Measurements from ENCODE around the gene HSPBP1.

HSPBP1 gene

GRCh38 chr19:55312621-55313512 is 33.0 kb upstream of the HSPBP1 start:
- Histone ChIP-seq H3K36me3 (ENCODE audit: control insufficient read depth, insufficient read depth, low read length) (no peaks in the 10 kb centered on the region), H3K9ac (ENCODE audit: low read length) (no peak overlapping the region), H3K4me1 (ENCODE audit: control insufficient read depth, insufficient read depth, low read length) (no peaks in the 10 kb centered on the region), H3K27me3 (ENCODE audit: control insufficient read depth, insufficient read depth, low read length) (no peaks in the 10 kb centered on the region), H3K4me3 (ENCODE audit: low read length) (no peak overlapping the region), H3K9me3 (ENCODE audit: control insufficient read depth, low read length) (no peaks in the 10 kb centered on the region)

GRCh38 chr19:55311797-55312196 is 31.9 kb upstream of the HSPBP1 start:
- Histone ChIP-seq H3K4me3 (ENCODE audit: low read length) (no peak overlapping the region), H3K36me3 (ENCODE audit: control insufficient read depth, insufficient read depth, low read length) (no peaks in the 10 kb centered on the region), H3K9me3 (ENCODE audit: control insufficient read depth, low read length) (no peaks in the 10 kb centered on the region), H3K27me3 (ENCODE audit: control insufficient read depth, insufficient read depth, low read length) (no peaks in the 10 kb centered on the region), H3K4me1 (ENCODE audit: control insufficient read depth, insufficient read depth, low read length) (no peaks in the 10 kb centered on the region), H3K9ac (ENCODE audit: low read length) (no peak overlapping the region)

- Histone ChIP-seq H3K4me3 (ENCODE audit: low read length) (no peak overlapping the region), H3K9ac (ENCODE audit: low read length) (no peak overlapping the region), H3K36me3 (ENCODE audit: control insufficient read depth, insufficient read depth, low read length) (no peaks in the 10 kb centered on the region), H3K4me1 (ENCODE audit: control insufficient read depth, insufficient read depth, low read length) (no peaks in the 10 kb centered on the region), H3K27me3 (ENCODE audit: control insufficient read depth, insufficient read depth, low read length) (no peaks in the 10 kb centered on the region), H3K9me3 (ENCODE audit: control insufficient read depth, low read length) (no peaks in the 10 kb centered on the region)
Measured at GRCh38 chr19:55311397-55311796, 31.5 kb upstream of the HSPBP1 start.

- Histone ChIP-seq H3K27me3 (ENCODE audit: control insufficient read depth, insufficient read depth, low read length) (no peaks in the 10 kb centered on the region), H3K4me3 (ENCODE audit: low read length) (no peak overlapping the region)
Measured at GRCh38 chr19:55310498-55310897, 30.6 kb upstream of the HSPBP1 start.

GRCh38 chr19:55309448-55309847 is 29.5 kb upstream of the HSPBP1 start:
- H3K4me3 ChIP-seq (ENCODE audit: low read length), result no peak overlapping the region

More at GRCh38 chr19:55310498-55310897, 30.6 kb upstream of the HSPBP1 start:
- Histone ChIP-seq H3K9me3 (ENCODE audit: control insufficient read depth, low read length) (no peaks in the 10 kb centered on the region), H3K36me3 (ENCODE audit: control insufficient read depth, insufficient read depth, low read length) (no peaks in the 10 kb centered on the region), H3K4me1 (ENCODE audit: control insufficient read depth, insufficient read depth, low read length) (no peaks in the 10 kb centered on the region), H3K9ac (ENCODE audit: low read length) (no peak overlapping the region)

GRCh38 chr19:55308281-55308680 is 28.4 kb upstream of the HSPBP1 start:
- H3K4me1 ChIP-seq (ENCODE audit: control insufficient read depth, insufficient read depth, low read length), result no peaks in the 10 kb centered on the region
- H3K9me3 ChIP-seq (ENCODE audit: control insufficient read depth, low read length), result no peaks in the 10 kb centered on the region
- no peaks in the 10 kb centered on the region for H3K36me3 ChIP-seq (ENCODE audit: control insufficient read depth, insufficient read depth, low read length)
- H3K9ac ChIP-seq (ENCODE audit: low read length), result no peak overlapping the region
- no peak overlapping the region for H3K4me3 ChIP-seq (ENCODE audit: low read length)
- no peaks in the 10 kb centered on the region for H3K27me3 ChIP-seq (ENCODE audit: control insufficient read depth, insufficient read depth, low read length)

More at GRCh38 chr19:55309448-55309847, 29.5 kb upstream of the HSPBP1 start:
- Histone ChIP-seq H3K4me1 (ENCODE audit: control insufficient read depth, insufficient read depth, low read length) (no peaks in the 10 kb centered on the region), H3K36me3 (ENCODE audit: control insufficient read depth, insufficient read depth, low read length) (no peaks in the 10 kb centered on the region), H3K9me3 (ENCODE audit: control insufficient read depth, low read length) (no peaks in the 10 kb centered on the region), H3K27me3 (ENCODE audit: control insufficient read depth, insufficient read depth, low read length) (no peaks in the 10 kb centered on the region), H3K9ac (ENCODE audit: low read length) (no peak overlapping the region)

- H3K36me3 ChIP-seq (ENCODE audit: control insufficient read depth, insufficient read depth, low read length), result no peaks in the 10 kb centered on the region
- H3K9me3 ChIP-seq (ENCODE audit: control insufficient read depth, low read length), result no peaks in the 10 kb centered on the region
- H3K4me3 ChIP-seq (ENCODE audit: low read length), result no peak overlapping the region
- H3K27me3 ChIP-seq (ENCODE audit: control insufficient read depth, insufficient read depth, low read length), result no peaks in the 10 kb centered on the region
- H3K4me1 ChIP-seq (ENCODE audit: control insufficient read depth, insufficient read depth, low read length), result peaks cover 6% of the 10 kb centered on the region
- no peak overlapping the region for H3K9ac ChIP-seq (ENCODE audit: low read length)
Measured at GRCh38 chr19:55306712-55307111, 26.8 kb upstream of the HSPBP1 start.

GRCh38 chr19:55305983-55306562 is 26.2 kb upstream of the HSPBP1 start:
- Histone ChIP-seq H3K36me3 (ENCODE audit: control insufficient read depth, insufficient read depth, low read length) (no peaks in the 10 kb centered on the region), H3K9ac (ENCODE audit: low read length) (no peak overlapping the region), H3K27me3 (ENCODE audit: control insufficient read depth, insufficient read depth, low read length) (no peaks in the 10 kb centered on the region), H3K9me3 (ENCODE audit: control insufficient read depth, low read length) (no peaks in the 10 kb centered on the region), H3K4me3 (ENCODE audit: low read length) (no peak overlapping the region), H3K4me1 (ENCODE audit: control insufficient read depth, insufficient read depth, low read length) (peaks cover 9% of the 10 kb centered on the region)

- Histone ChIP-seq H3K9me3 (ENCODE audit: control insufficient read depth, low read length) (no peaks in the 10 kb centered on the region), H3K36me3 (ENCODE audit: control insufficient read depth, insufficient read depth, low read length) (no peaks in the 10 kb centered on the region), H3K27me3 (ENCODE audit: control insufficient read depth, insufficient read depth, low read length) (no peaks in the 10 kb centered on the region), H3K4me1 (ENCODE audit: control insufficient read depth, insufficient read depth, low read length) (peaks cover 9% of the 10 kb centered on the region), H3K9ac (ENCODE audit: low read length) (no peak overlapping the region), H3K4me3 (ENCODE audit: low read length) (no peak overlapping the region)
Measured at GRCh38 chr19:55305491-55305890, 25.6 kb upstream of the HSPBP1 start.

GRCh38 chr19:55304980-55305379 is 25.1 kb upstream of the HSPBP1 start:
- H3K36me3 ChIP-seq (ENCODE audit: control insufficient read depth, insufficient read depth, low read length), result no peaks in the 10 kb centered on the region

GRCh38 chr19:55304279-55304978 is 24.5 kb upstream of the HSPBP1 start:
- Histone ChIP-seq H3K4me1 (ENCODE audit: control insufficient read depth, insufficient read depth, low read length) (peaks cover 9% of the 10 kb centered on the region), H3K4me3 (ENCODE audit: low read length) (no peak overlapping the region), H3K9ac (ENCODE audit: low read length) (no peak overlapping the region), H3K9me3 (ENCODE audit: control insufficient read depth, low read length) (no peaks in the 10 kb centered on the region), H3K27me3 (ENCODE audit: control insufficient read depth, insufficient read depth, low read length) (no peaks in the 10 kb centered on the region), H3K36me3 (ENCODE audit: control insufficient read depth, insufficient read depth, low read length) (no peaks in the 10 kb centered on the region)

More at GRCh38 chr19:55304980-55305379, 25.1 kb upstream of the HSPBP1 start:
- Histone ChIP-seq H3K9me3 (ENCODE audit: control insufficient read depth, low read length) (no peaks in the 10 kb centered on the region), H3K9ac (ENCODE audit: low read length) (no peak overlapping the region), H3K4me1 (ENCODE audit: control insufficient read depth, insufficient read depth, low read length) (peaks cover 9% of the 10 kb centered on the region), H3K4me3 (ENCODE audit: low read length) (no peak overlapping the region), H3K27me3 (ENCODE audit: control insufficient read depth, insufficient read depth, low read length) (no peaks in the 10 kb centered on the region)

GRCh38 chr19:55303477-55303876 is 23.6 kb upstream of the HSPBP1 start:
- Histone ChIP-seq H3K9ac (ENCODE audit: low read length) (no peak overlapping the region), H3K4me1 (ENCODE audit: control insufficient read depth, insufficient read depth, low read length) (peaks cover 9% of the 10 kb centered on the region), H3K36me3 (ENCODE audit: control insufficient read depth, insufficient read depth, low read length) (no peaks in the 10 kb centered on the region), H3K9me3 (ENCODE audit: control insufficient read depth, low read length) (no peaks in the 10 kb centered on the region), H3K4me3 (ENCODE audit: low read length) (no peak overlapping the region), H3K27me3 (ENCODE audit: control insufficient read depth, insufficient read depth, low read length) (no peaks in the 10 kb centered on the region)

Measured in mucosa of stomach (tissue), 1 donor.